Brain microvascular endothelial cell (primary cell): ENCODE measurements around the gene PBX1.

Experiments
- DNase-seq: peaks from one replicate; pipeline ENCODE4 v3.0.0-alpha.2; 2020
- H3K27ac ChIP-seq: fragments of 250-450 bp; sonication (Bioruptor Pico); 2 replicates; pipeline ENCODE4 v1.5.1; 2020; ENCODE audit warnings: mild to moderate bottlenecking, moderate library complexity
- H3K27me3 ChIP-seq: fragments of 250-450 bp; sonication (Bioruptor Pico); replicated peaks from 2 replicates; pipeline ENCODE4 v1.5.1; 2020; ENCODE audit warnings: mild to moderate bottlenecking
- H3K36me3 ChIP-seq: fragments of 250-450 bp; sonication (Bioruptor Pico); replicated peaks from 2 replicates; pipeline ENCODE4 v1.5.1; 2020; ENCODE audit warnings: mild to moderate bottlenecking
- H3K4me3 ChIP-seq: 2 replicates; pipeline ENCODE4 v1.5.1; 2011; ENCODE audit warnings: low read depth, mild to moderate bottlenecking, control low read depth, low read length, moderate library complexity
- in situ Hi-C: cut with HindIII; loops from 2 replicates; pipeline ENCODE4 v1.10.0; 2017; ENCODE audit warnings: low sequenced_read_pairs, low pct_ligation_motif_present
- TF ChIP-seq, protein P1 (sequence below): IDR thresholded peaks from 2 replicates; pipeline ENCODE4 v1.5.1; 2011; ENCODE audit warnings: low read depth, mild to moderate bottlenecking, moderate library complexity, low read length, control low read depth, inconsistent platforms; ENCODE audit errors: missing control alignments

Gene PBX1

DNA sequence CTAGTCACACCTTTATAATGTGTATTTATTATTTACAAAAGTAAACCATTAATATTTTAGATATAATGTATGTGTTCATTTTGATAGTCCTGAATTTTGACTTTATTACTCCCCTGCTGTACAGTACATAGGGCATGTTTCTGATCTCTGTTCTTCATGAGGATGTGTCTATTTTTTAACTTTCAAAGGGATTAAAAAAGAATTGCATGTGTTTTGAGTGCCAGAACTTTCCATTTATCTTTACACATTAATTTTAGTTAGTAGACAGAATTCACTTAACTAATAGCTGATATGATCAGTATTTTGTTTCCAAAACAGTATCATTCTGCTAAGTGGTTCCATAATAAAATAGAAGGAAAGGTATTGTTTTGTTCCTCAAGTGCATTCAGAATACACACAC is 3.1 kb downstream of the PBX1 start:
- in situ Hi-C loops, result no loop called here
- Histone ChIP-seq H3K27me3 (no peaks in the 10 kb centered on the region), H3K4me3 (peak overlapping the region; percentile 74), H3K27ac (no peak overlapping the region), H3K36me3 (no peaks in the 10 kb centered on the region)
- TF ChIP-seq, protein P1, sequence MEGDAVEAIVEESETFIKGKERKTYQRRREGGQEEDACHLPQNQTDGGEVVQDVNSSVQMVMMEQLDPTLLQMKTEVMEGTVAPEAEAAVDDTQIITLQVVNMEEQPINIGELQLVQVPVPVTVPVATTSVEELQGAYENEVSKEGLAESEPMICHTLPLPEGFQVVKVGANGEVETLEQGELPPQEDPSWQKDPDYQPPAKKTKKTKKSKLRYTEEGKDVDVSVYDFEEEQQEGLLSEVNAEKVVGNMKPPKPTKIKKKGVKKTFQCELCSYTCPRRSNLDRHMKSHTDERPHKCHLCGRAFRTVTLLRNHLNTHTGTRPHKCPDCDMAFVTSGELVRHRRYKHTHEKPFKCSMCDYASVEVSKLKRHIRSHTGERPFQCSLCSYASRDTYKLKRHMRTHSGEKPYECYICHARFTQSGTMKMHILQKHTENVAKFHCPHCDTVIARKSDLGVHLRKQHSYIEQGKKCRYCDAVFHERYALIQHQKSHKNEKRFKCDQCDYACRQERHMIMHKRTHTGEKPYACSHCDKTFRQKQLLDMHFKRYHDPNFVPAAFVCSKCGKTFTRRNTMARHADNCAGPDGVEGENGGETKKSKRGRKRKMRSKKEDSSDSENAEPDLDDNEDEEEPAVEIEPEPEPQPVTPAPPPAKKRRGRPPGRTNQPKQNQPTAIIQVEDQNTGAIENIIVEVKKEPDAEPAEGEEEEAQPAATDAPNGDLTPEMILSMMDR, result no peak
- no peak for DNase-seq

- no peaks in the 10 kb centered on the region for H3K36me3 ChIP-seq
- peak overlapping the region; percentile 13 for H3K27ac ChIP-seq
- H3K4me3 ChIP-seq, result peak overlapping the region; percentile 74
- DNase-seq, result no peak
- in situ Hi-C loops, result no loop called here
- no peaks in the 10 kb centered on the region for H3K27me3 ChIP-seq
- TF ChIP-seq, protein P1, result no peak
These were observed 3.5 kb downstream of the PBX1 start for GRCh38 chr1:164562511-164562910.

GRCh38 chr1:164562947-164563520 is 4.0 kb downstream of the PBX1 start:
- no peak overlapping the region for H3K27ac ChIP-seq
- in situ Hi-C loops, result no loop called here
- H3K4me3 ChIP-seq, result peak overlapping the region; percentile 74
- TF ChIP-seq, protein P1, result no peak
- no peaks in the 10 kb centered on the region for H3K36me3 ChIP-seq
- DNase-seq, result no peak
- H3K27me3 ChIP-seq, result no peaks in the 10 kb centered on the region

DNA sequence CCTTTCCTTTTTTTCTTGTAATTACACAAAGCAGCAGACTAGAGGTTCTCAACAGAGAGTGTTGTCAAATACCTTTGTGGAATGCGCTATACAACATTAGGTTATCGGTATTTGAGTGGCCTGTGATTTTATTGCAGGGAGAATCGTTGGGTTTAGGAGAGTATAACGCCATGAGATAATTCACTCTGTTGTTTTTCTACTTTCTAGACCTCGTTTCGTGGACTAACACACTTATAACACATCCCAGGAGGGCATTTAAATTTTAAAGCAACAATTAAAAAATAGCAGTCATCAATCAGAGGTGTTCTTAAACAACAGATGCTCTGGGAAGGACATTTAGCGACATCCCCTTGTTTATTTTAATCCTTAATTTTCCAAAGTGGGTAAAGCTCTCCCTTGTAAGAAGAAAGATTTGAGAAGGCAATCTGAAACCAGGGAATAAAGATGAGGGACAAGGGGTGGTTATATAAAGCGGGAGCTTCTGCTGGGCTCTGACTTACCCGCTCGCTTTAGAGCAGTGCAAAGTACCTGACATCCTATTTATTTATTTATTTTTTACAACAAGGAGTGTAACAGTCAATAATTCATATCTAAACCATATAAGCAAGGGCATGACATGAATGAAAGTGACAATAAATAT is 4.9 kb downstream of the PBX1 start:
- in situ Hi-C loops, result no loop called here
- TF ChIP-seq, protein P1, result no peak
- Histone ChIP-seq H3K27ac (no peak overlapping the region), H3K36me3 (no peaks in the 10 kb centered on the region), H3K27me3 (no peaks in the 10 kb centered on the region), H3K4me3 (no peak overlapping the region)
- DNase-seq, result no peak

DNA sequence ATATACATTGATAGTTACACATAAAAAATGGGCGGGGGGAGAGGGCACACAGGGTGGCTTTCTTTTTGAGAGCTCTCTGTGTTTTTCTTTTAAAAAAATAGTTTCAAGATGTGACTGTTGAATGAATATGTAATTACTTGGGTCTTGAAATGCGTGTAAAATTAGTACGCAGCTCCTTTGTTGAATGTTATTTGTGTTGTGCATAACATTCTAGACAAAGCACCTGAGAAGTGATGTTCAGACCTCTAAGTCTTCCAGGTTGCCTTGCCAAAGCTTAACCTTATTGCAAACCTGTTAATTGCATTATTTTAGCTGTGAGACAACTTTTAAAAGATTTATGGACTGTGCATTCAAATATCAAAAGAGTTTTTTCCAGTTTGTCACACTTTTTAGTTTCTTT is 5.4 kb downstream of the PBX1 start:
- Histone ChIP-seq H3K36me3 (no peaks in the 10 kb centered on the region), H3K4me3 (no peak overlapping the region), H3K27me3 (no peaks in the 10 kb centered on the region), H3K27ac (no peak overlapping the region)
- in situ Hi-C loops, result no loop called here
- TF ChIP-seq, protein P1, result no peak
- no peak for DNase-seq

- no peak for DNase-seq
- TF ChIP-seq, protein P1, result no peak
- Histone ChIP-seq H3K4me3 (no peak overlapping the region), H3K27ac (no peak overlapping the region), H3K27me3 (no peaks in the 10 kb centered on the region), H3K36me3 (no peaks in the 10 kb centered on the region)
- in situ Hi-C loops, result no loop called here
These were observed 6.4 kb downstream of the PBX1 start for GRCh38 chr1:164565357-164565756.
